ENCODE data around the gene FHL3. TPM values are rescaled to one million over a fixed set of nuclear protein-coding genes. Genes with fewer than 3 reads are reported as not detected.

The FHL3 gene
- total RNA-seq, 1 experiment from 2014 or later = 23.4 TPM

Other genes starting within 250 kb of the FHL3 start
- 2.8 TPM for gene EPHA10, start 240.4 kb downstream of the FHL3 start, total RNA-seq (2021; ENCODE audit: unreplicated experiment)
- 29.7 TPM for gene MANEAL, start 211.7 kb downstream of the FHL3 start, total RNA-seq (2021; ENCODE audit: unreplicated experiment)
- 77.2 TPM for gene C1orf122, start 197.7 kb downstream of the FHL3 start, total RNA-seq (2021; ENCODE audit: unreplicated experiment)
- 24.0 TPM for gene YRDC, start 197.3 kb downstream of the FHL3 start, total RNA-seq (2021; ENCODE audit: unreplicated experiment)
- gene MTF1, start 145.9 kb downstream of the FHL3 start, total RNA-seq (2021; ENCODE audit: unreplicated experiment) = 26.2 TPM
- gene INPP5B, start 58.5 kb downstream of the FHL3 start, total RNA-seq (2021; ENCODE audit: unreplicated experiment) = 17.7 TPM
- 85.8 TPM for gene SF3A3, start 15.5 kb downstream of the FHL3 start, total RNA-seq (2021; ENCODE audit: unreplicated experiment)
- 53.8 TPM for gene UTP11, start 7.2 kb upstream of the FHL3 start, total RNA-seq (2021; ENCODE audit: unreplicated experiment)
- 0.08 TPM for gene POU3F1, start 41.3 kb upstream of the FHL3 start, total RNA-seq (2021; ENCODE audit: unreplicated experiment)